GM19099 (cell line): ENCODE results near the gene NFE2L3.

Experiments
- POLR2A ChIP-seq: IDR thresholded peaks from 3 replicates; pipeline ENCODE4 v1.6.1; 2011; ENCODE audit warnings: low read depth; ENCODE audit not compliant: insufficient read length; ENCODE audit errors: extremely low read depth

NFE2L3 gene

DNA sequence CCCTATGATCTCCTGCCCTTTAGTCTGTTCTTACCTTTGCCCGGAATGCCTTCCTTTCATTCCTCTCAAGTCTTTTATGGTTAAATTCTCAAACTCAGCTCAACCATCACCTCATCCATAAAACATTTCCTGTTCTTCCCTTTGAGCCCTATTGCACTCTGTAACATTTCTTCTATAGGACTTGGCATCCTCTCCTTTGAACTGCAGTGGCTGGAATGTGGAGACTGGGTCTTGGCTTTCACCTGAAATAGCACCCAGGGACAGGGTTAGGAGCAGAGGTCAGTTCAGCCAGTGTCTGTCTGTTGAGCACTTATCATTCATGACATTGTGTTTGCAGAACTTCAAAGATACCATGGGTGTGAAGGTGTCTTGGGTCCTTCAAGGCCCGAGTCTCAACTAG lies 7.2 kb downstream of the NFE2L3 start:
- TF ChIP-seq POLR2A, result no peak

DNA sequence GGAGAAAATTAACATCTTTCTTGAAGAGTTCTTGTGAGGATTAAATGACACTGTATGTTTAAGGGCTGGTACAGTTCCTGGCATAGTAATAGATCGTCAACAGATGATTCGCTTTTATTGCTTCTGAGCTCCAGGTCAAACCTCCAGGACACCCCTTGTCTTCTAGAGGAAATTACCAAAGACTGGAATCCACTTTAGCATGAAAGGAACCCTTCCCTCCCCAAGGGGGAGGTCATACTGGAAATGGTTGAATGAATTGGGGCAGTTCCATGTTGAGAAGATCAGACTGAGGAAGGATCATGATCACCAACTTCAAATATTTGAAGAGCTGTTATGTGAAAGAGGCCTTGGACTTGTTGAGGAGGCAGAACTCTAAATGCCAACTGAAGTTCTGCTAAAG lies 8.9 kb downstream of the NFE2L3 start:
- no peak for TF ChIP-seq POLR2A

DNA sequence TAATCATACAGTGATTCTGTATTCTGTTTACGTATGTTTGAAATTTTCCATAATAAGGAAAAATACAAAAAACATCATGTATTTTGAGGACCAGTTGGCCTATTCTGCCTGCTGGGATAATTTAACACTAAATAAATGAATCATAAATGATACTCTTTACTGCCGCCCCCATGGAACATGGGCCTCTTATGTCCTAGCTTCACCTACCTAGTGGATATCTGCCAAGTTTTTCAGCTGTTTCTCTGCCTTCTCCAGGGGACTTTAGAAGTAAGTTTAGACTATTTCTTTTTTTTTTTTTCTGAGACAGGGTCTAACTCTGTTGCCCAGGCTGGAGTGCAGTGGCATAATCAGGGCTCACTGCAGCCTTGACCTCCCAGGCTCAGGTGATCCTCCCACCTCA lies 10.4 kb downstream of the NFE2L3 start:
- no peak for TF ChIP-seq POLR2A

DNA sequence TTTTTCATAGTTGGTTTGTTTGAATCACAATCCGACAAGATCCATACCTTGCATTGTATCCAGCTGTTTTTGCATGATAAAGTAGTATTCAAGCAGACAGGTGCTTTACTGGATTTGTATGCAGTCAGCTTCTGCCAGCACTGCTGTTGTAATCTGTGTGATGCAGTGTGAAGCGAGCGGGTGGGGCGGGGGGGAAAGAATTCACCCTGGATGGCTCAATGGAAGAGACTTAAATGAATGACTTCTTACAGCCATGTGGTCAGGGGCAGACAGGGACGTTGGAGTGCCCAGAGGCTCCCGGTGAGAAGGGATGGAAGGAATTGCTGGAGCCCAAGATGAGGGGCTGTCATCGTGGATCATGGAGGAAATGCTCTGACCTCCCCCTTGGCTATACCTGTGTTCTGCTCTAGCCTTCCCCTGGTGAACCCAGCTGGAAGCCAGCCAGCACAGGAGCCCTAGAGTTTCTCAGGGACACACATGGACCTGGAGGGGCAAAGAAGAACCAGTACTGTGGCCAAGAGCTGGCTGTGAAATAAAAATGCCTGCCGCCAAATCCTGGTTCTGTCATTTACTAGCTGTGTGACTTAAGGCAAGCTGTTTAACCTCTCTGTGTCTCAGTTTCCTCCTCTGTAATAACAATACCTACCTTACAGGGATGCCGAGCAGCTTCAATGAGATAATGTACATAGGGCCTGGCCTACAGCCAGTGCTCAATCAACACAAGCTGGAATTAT lies 14.1 kb downstream of the NFE2L3 start:
- no peak for TF ChIP-seq POLR2A

DNA sequence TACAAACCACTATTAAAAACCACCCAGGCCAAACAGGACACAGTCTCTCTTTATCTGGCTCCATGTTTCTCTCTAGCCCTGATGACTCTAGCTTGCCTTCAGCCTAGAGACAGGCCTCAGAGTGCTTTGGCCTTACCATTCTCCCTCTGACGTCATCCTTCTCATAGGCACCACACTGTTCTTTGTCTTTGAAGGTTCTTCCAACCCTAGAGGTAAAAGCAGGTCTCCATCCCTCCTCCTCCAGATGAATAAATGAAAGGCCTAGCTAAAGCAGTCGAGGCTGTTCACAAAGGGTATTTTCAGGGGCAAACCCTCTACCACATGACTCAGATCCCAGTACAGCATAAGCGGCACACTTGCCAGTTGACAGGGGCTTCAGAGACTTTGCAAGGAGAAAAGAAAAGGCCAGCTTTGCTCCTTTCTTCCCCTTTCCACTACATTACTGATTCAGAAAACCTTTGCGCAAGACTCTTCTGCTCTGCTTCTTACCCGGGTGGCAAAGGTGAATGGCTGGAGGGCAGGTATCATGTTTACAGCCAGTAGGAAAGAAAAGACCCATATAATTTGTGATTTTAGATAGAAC lies 14.8 kb downstream of the NFE2L3 start:
- no peak for TF ChIP-seq POLR2A

DNA sequence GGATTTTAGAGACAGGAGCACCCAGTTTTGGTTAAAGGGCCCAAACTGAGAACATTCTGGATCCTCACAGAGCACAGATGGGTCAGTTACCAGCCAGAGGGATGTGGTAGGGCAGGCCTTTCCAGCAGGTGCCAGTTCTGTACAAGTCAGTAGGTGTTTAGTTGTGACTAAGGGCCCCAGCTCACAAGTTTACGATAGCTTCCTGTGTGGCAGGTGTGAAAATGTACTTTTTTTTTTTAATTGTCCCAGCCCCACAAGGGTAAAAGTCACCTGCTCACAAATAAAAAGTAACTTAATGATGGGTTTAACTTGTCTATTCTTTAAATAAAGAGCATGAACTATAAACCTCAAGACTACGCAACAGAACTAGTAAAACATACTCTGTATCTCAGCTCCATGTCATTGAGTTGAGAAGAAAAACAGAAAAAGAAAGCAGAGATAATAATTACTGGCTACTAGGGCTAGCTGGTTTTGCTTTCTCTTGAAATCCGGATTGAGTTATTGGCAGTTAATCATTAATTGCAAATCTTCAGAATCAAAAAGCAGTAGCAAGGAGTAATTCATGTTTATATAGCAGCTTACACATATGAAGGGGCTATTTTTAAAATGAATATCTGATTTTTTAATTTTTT lies 15.4 kb downstream of the NFE2L3 start:
- no peak for TF ChIP-seq POLR2A

DNA sequence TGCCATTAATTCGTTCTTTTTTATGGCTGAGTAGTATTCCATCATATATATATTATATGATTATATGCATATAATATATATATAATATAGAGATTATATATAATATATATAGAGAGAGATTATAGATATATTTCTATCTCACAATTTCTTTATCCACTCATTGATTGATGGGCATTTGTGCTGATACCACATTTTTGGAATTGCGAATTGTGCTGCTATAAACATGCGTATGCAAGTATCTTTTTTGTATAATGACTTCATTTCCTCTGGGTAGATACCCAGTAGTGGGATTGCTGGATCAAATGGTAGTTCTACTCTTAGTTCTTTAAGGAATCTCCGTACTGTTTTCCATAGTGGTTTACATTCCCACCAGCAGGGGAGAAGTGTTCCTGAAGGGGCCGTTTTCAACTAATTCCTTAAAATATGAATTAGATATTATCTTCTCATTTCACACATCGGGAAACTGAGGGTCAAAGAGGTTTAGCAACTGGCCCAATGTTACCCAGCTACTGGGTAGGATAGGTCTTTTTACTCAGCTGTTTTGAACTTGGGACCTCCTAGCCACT lies 16.5 kb downstream of the NFE2L3 start:
- no peak for TF ChIP-seq POLR2A

DNA sequence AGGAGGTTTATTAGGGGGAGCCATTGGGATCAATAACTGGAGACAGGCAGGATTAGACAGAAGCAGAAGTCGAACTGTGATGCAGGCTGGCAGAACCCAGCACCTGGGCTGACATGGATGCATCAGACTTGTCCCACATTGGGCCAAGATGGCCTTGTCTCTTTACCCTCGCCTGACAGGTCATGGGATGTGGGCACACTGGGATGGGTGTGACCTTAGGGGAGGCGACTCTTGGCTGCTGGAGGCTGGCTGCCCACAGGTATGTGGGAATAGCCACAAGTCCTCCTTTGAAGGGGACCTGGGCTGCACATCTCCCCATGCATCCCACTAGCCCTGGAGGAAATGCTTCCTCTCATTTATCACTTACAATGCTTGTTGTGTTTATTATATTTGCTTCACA lies 17.3 kb downstream of the NFE2L3 start:
- TF ChIP-seq POLR2A, result no peak

DNA sequence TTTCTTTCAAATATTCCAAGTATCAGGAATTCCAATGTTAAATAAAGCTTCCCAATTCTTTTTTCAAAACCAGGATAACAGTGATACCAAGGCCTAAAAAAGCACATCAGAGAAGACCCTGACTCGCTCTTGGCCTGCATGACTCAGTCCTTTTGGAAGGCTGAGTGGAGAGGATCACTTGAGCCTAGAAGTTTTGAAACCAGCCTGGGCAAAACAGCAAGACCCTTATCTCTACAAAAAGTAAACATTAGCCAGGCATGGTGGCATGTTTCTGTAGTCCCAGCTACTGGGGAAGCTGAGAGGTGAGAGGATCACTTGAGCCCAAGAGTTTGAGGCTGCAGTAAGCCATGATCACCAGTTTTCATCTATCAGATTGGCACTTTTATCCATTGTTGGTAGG lies 18.7 kb downstream of the NFE2L3 start:
- TF ChIP-seq POLR2A, result no peak

DNA sequence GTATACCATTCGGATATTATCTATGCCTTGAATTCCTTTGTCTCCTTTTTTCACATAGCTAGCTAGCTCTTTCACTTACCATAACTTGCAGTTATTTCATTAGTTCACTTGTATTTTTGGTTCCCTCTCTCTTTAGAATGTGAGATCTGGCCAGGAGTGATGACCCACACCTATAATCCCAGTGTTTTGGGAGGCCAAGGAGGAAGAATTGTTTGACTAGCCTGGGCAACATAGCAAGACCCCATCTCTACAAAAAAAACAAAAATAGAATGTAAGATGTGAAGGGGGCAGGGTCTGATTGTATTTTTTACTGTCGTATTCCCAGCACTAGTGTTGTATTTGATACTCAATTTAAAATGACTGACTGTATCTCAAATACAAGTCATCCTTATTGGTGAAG lies 19.6 kb downstream of the NFE2L3 start:
- no peak for TF ChIP-seq POLR2A

DNA sequence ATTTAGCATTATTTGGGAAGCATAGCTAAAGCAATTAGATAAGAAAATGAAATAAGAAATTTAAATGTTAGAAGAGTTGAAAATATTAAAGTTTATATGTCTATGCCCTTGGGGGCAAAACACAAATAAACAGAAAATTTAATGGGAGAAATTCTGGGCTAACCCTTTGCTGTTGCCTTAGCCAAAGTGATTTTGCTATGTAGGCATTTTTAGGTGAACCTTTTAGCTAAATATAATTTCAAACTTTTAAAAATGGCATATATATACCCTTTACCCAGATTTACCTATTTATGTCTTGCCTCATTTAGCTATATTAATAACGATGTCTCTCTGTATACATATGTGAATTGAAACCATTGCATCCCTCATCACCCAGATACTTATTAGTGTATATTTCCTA lies 20.1 kb downstream of the NFE2L3 start:
- no peak for TF ChIP-seq POLR2A

DNA sequence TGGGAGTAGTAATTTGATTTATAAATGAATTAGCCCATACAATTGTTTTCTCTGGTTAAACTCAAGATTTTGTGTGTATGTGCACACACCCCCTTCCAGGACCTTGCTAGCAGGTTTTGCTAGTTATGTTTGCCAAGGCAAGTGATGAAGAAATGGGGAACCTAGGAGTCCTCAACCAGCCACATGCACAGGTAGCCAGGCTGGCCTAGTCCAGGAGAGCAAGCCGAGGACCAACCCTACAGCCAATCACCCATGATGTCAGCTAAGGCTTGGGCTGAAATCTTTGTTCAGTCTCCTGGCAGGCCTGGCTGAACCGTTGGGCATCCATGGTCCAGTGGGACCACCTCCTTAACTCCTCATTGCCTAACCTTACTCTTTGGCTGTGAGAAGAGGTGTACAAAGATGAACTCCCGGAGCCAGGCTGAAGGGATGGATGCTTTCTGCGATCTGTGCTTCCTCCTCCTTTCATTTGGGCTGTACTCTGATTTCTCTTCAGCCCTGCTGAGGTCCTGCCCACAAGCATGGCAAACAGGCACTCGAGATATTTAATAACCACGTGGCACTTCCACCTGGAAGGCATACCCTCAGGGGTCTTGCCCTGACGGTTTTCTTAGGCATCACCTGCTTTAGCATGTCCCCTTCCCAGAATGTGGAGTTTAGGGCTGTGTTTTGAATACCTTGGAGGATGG lies 26.4 kb downstream of the NFE2L3 start:
- no peak for TF ChIP-seq POLR2A

DNA sequence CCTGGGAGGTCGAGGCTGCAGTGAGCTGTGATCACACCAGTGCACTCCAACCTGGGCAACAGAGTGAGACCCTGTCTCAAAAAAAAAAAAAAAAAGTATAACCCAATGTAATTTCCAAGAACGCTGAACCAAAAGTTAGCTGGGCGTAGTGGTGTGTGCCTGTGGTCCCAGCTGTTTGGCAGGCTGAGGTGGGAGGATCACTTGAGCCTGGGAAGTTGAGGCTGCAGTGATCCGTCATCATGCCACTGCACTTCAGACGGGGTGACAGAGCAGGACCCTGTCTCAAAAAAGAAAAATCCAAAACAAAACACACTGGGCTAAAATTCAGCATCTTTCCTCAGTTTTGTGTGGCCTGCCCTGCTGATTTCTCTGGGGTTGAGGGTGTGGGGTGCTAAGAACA lies 27.4 kb downstream of the NFE2L3 start:
- no peak for TF ChIP-seq POLR2A

DNA sequence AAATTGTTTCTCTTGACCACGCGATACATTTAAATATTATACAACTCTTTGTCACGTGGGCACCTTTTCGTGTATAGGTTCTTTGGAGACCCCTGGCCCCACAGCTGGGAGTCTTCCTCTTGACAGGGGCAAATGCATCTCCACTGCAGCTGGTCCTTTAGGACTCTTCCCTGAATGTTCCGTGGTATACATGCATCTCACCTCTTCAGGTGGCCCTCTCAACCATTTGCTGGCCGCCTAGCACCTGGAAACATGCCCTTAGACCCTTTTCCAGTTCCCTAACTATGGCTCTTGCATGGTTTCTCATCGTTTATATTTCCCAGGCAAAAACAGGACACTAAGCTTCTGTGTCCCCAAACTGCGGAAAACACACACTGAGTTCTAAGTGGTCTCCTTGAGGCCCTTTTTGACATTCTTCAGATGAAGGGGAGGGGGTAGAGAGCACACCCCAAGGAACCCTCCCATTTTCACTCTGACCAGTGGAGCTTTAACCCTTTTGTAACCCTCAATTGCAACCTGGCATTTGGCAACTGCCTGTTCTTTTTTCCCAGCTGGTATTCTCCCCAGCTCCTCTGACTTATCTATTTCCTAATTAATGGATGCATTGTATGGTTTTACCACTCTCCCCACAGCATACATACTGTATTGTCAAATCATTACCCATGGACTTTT lies 28.0 kb downstream of the NFE2L3 start:
- TF ChIP-seq POLR2A, result no peak

DNA sequence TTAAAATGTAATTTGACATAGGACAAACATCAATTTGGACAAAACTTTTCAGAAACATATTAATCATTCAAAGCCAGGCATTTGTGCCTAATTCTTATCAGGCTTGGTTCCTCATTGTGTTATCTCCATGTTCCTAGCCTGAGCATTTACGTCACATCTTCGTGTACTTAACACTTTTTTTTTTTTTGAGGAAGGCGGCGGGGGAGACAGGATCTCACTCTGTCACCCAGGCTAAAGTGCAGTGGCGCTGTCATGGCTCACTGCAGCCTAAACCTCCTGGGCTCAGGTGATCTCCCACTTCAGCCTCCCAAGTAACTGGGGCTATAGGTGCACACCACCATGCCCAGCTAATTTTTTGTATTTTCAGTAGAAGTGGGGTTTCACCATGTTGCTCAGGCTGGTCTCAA lies 28.8 kb downstream of the NFE2L3 start:
- TF ChIP-seq POLR2A, result no peak

DNA sequence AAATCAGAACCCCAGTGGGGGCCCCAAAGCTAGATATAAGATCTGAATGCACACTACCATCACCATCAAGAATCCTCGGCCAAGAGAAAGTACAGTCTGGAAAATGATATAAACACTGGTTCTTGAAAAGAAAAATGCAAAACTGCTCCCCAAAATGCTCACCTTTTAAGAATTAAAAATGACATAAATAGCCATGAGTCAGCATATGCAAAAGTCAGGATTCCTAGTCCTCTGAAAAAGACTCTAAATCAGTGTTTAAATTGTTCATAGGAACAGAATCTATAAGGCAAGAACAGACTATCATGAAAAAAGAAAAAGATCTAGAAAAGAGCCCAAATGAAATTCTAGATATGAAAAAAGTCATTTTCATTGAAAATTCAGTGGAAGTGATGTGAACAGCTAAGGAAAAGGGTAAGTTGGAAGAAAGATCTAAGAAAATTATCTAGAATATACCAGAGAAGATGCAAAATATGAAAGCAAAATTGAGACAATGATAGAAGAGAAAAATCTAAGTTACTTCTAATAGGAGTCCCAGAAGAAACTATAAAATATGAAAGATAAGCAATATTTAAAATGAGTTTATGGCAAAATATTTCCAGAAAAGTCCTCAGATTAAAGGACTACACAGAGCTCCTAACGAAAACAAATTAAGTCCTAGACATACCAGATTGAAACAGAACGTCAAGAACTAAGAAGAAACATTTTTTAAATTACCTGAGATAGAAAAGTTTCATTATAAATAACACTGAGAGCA lies 29.7 kb downstream of the NFE2L3 start:
- no peak for TF ChIP-seq POLR2A
